T-helper 2 cell treated with Interferon-gamma antibody and Interleukin-4, amounts not matched to agents 5 μg/mL and 100 μg/mL, for 36 hours (primary cell): ENCODE data around the gene WFS1.
A peak's percentile ranks its signal among the peaks of the same experiment; 100 is the strongest.

Source experiments
- DNase-seq: peaks from one replicate; pipeline ENCODE4 v3.0.0; 2021; ENCODE audit warnings: low spot score
- H3K27ac Mint-ChIP-seq: one replicate; pipeline ENCODE4 v1.8.0; 2021; ENCODE audit warnings: mild to moderate bottlenecking, mixed read lengths
- H3K27me3 Mint-ChIP-seq: one replicate; pipeline ENCODE4 v1.8.0; 2021; ENCODE audit warnings: low read depth, mixed read lengths
- H3K36me3 Mint-ChIP-seq: one replicate; pipeline ENCODE4 v1.8.0; 2021; ENCODE audit warnings: low read depth, mixed read lengths
- H3K4me1 Mint-ChIP-seq: one replicate; pipeline ENCODE4 v1.8.0; 2021; ENCODE audit warnings: low read depth, mixed read lengths
- H3K4me3 Mint-ChIP-seq: one replicate; pipeline ENCODE4 v1.8.0; 2022; ENCODE audit warnings: mild to moderate bottlenecking, moderate library complexity, mixed read lengths
- H3K9me3 Mint-ChIP-seq: one replicate; pipeline ENCODE4 v1.8.0; 2021; ENCODE audit warnings: mixed read lengths

The WFS1 gene

DNA sequence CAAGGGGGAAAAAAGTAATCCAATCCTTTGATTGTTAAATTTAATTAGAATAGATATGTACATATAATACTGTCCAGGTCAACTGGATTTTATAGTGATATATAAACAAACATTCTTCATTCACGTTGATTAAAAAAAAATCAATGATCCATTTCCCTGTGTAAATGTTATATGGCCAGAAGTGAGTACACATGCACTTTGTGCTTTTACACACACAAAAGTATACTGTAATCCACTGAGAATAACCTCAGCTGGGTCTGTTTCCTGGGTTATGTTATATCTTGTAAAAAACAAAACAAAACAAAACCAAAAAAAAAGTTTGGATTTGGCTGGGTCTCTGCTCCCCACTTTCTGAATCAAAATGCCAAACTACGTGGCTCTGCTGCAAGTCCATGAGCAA, 51.7 kb downstream of the WFS1 start:
- no peak for DNase-seq
- Mint-ChIP-seq H3K4me3 (no peak overlapping the region), H3K36me3 (no peaks in the 10 kb centered on the region), H3K27me3 (peaks cover 19% of the 10 kb centered on the region), H3K9me3 (no peaks in the 10 kb centered on the region), H3K4me1 (peaks cover 4% of the 10 kb centered on the region), H3K27ac (no peak overlapping the region)

DNA sequence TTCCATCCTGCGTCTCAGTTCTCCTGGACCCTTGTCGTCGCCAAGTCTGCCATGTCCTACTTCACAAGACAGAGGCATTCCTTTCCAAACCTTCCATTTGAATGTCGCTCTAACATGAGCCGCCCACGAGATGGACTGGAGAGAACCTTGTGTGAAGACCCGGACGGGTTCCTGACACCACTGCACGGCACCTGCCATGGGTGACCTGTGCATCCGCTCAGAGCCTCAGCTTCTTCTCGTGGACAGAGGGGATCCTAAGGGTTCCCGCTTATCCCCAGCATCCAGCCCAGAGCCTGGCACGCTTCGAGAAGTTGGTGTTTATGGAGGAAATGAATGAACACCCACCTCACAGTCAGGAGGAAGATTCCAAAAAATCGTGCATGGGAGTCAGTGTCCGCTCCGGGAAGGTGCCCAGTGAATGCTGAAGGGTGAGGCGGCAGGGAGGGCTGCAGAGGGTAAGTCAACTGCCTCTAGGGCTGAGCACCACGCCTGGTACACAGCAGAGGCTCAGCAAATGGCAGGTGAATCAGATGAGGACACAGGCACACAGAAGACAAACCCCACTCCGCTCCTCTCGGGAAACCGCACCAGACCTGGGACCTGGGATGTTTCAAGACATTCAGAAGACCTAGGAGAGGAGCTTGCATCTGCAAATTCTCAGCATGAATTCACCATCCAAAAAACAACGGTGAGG, 52.6 kb downstream of the WFS1 start:
- no peak overlapping the region for H3K27ac Mint-ChIP-seq

DNA sequence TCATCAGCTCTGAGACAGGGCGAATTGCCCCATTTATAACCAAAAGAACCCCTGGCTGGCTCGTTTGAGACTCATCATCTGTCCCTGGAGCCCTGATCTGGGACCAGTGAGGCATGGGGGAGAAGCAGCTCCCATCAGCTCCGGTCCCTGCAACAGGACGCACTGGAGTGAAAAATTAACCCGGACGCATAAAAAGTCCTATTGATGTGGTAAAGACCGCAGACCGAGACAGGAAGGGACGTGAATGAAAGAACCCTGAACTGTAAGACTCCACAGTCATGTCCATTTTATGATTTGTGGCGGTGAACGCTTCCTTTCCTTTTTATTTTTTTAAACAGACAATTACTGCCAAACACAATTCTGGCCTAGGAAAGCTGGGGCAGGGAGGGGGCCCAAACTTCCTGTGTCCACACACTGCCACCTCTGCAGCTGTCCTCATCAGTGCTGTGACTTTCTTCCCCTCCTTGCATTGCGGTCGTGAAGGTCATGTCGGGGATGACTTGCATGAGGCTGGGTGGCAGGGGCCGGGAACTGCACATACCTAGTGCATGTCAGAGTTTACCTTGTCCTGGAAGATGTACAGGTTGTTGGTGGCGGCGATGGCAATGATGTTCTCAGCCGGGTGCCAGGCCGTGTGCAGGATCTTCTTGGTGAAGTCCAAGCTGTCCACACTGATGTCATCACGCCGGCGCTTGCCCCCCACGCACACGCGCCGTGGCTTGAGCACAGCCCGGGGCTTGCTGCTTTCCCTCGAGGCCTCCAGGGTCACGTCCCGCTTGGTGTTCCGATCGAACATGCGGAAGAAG, 53.3 kb downstream of the WFS1 start:
- no peak overlapping the region for H3K4me3 Mint-ChIP-seq
- peaks cover 4% of the 10 kb centered on the region for H3K4me1 Mint-ChIP-seq
- H3K27ac Mint-ChIP-seq = no peak overlapping the region
- H3K9me3 Mint-ChIP-seq = no peaks in the 10 kb centered on the region
- peaks cover 19% of the 10 kb centered on the region for H3K27me3 Mint-ChIP-seq
- DNase-seq = no peak
- H3K36me3 Mint-ChIP-seq = no peaks in the 10 kb centered on the region

More for the DNA sequence above, 52.6 kb downstream of the WFS1 start:
- no peak for DNase-seq
- no peak overlapping the region for H3K4me3 Mint-ChIP-seq
- no peaks in the 10 kb centered on the region for H3K9me3 Mint-ChIP-seq
- H3K4me1 Mint-ChIP-seq = peaks cover 4% of the 10 kb centered on the region
- H3K36me3 Mint-ChIP-seq = no peaks in the 10 kb centered on the region
- H3K27me3 Mint-ChIP-seq = peaks cover 19% of the 10 kb centered on the region

DNA sequence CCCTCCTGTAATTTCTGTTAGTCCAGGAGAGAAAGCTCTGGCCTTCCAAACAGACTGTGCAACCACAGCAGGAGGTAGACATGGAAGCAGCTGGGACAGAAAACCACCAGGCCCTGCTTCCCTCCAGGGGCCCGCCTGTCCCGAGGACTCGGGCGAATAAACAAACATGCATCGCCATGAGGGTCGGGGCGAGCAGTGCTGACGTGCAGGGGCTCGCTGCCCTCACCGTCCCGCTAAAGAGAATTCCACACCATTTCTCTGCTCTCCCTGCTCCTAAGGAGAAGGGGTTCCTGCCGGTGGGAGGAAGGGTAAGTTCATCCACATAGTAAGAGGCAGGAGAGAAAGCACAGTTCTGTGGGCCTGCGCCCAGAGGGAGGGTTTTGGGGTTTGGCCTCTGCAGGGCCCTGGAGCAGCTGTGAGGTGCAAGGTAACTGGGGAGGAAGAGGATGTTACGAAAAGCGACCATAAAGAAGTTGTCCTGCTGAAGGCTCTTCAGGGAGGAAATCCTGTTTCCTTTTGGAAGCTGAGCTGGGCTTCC, 54.9 kb downstream of the WFS1 start:
- Mint-ChIP-seq H3K27ac (no peak overlapping the region), H3K4me1 (peaks cover 4% of the 10 kb centered on the region), H3K27me3 (peaks cover 17% of the 10 kb centered on the region), H3K4me3 (no peak overlapping the region), H3K9me3 (no peaks in the 10 kb centered on the region), H3K36me3 (no peaks in the 10 kb centered on the region)
- DNase-seq = no peak

DNA sequence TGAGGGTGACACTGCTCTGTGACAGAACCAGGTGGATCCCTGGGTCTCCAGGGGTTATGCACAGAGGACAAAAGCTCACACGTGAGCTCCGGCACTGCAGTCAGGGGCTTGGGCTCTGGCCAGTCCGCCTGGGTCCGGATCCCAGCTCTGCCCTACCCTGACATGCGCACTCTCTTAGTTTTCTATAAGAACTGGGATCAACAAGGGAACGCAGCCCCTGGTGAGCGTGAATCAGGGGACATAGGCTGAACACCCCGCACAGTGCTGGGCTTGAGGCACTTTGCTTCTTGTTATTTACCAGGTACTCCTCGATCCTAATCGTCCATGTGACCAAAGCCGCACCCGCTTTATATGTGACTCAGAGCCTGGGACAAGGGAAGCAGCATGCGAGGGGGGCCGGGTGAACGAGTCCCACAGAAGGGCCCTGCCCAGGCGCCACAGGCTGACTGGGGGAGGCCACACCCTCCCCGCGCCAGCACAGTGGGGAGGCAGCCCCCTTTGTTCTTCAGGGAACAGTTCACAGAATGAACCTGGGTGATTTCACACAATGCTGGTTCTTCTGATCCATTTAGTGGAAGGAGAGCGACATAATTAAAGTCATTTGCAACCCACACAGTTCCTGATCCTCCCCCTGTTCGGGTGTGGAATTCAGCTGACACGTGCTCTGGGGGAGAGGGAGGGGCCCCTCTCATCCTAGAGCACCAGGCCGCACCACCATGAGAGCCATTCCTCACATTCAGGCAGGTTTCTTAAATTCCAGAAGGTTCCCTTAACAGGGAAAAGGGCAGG, 55.5 kb downstream of the WFS1 start:
- H3K9me3 Mint-ChIP-seq = no peaks in the 10 kb centered on the region
- H3K4me3 Mint-ChIP-seq = no peak overlapping the region
- DNase-seq = no peak
- peaks cover 17% of the 10 kb centered on the region for H3K27me3 Mint-ChIP-seq
- no peak overlapping the region for H3K27ac Mint-ChIP-seq
- peaks cover 4% of the 10 kb centered on the region for H3K4me1 Mint-ChIP-seq
- no peaks in the 10 kb centered on the region for H3K36me3 Mint-ChIP-seq

DNA sequence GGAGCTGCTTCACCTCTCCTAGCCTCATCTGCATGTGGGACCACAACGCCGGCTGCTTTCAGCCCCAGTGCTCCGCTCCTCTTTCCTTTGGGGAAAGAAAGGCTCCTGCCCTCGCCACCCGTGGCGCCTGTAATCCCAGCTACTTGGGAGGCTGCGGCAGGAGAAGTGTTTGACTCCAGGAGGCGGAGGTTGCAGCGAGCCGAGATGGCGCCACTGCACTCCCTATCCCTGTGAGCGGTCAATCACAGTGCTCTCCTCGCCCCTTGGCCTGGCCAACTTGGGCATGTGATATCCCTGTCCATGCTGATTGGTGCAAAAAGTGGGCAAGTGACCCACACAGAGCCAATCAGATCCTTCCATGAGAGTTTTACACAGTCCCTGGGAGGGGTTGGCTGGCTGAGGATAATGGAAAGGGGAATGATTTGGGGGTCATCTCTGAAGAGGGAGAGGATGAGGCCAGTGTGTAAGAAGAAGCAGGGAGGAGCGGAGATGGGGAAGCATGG, 56.2 kb downstream of the WFS1 start:
- peaks cover 4% of the 10 kb centered on the region for H3K4me1 Mint-ChIP-seq
- peaks cover 17% of the 10 kb centered on the region for H3K27me3 Mint-ChIP-seq
- H3K4me3 Mint-ChIP-seq = no peak overlapping the region
- H3K27ac Mint-ChIP-seq = no peak overlapping the region
- no peaks in the 10 kb centered on the region for H3K36me3 Mint-ChIP-seq
- no peak for DNase-seq
- no peaks in the 10 kb centered on the region for H3K9me3 Mint-ChIP-seq

DNA sequence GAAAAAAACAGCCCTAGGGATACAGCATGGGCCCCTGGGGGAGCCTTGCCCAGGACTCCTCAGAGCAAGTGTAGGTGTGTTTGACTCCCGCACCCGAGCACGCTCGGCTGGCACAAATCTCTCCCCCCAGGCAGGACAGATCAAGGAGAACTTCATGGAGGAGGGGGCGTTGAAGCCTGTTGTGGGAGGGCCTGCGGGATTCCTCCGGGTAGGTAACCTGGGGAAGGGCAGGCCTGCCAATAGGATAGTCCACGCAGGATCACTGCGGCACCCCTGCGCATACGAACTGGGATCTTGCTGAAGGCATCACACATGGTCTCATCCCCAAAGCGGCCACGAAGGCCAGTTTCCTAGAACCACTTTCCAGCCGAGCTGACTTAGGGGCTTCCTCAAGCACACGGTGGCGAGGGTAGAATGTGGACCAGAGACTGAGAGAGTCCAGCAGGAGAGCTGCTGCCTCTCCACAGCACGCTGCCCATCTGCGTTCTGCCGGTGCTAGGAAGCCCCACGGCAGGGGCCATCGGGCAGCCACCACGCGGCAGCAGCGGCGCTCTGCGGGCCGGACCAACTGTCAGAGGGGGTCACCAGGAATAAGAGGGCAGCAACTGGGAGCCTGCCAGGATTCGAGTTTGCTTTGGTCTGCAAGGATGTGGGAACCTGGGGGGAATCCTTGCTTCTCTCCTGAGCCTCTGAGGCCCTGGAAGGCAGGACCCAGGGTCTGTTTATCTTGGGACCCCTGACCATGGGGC, 56.8 kb downstream of the WFS1 start:
- Mint-ChIP-seq H3K27ac (no peak overlapping the region), H3K9me3 (no peaks in the 10 kb centered on the region), H3K27me3 (peaks cover 17% of the 10 kb centered on the region)

DNA sequence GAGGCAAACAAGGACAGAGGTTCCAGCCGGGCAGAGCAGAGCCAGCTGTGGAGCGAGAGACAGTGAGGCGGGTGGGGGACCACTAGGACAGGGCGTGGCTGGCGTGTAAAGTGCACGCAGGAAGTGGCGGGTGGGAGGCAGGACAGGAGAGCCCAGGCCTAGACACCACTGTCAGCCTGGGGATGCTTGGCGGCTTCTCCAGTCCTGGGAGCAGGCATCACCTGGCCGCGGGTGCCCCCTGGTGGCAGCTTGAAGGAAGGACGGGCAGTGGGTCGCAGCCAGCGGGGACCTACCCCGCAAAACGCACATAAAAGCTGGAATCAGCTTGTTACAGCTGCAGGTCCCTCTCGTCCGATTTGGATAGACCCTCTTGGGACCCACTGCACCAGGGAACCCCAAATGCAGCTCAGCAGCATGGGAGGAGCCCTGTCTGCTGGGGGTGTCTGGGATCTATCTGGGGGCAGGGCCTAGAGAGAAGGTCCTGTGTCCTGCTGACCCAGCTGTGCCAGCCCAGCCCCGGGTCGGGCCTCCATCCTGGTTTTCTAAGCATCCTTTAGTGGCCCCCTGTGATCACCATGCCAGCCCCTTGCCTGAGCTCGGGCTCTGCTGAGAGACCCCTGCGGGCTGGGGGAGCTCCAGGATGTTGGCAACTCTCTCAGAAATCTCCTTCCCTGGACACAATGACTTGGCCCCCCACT, 57.7 kb downstream of the WFS1 start:
- no peak overlapping the region for H3K27ac Mint-ChIP-seq
- no peak overlapping the region for H3K4me3 Mint-ChIP-seq
- peaks cover 4% of the 10 kb centered on the region for H3K4me1 Mint-ChIP-seq
- H3K9me3 Mint-ChIP-seq = no peaks in the 10 kb centered on the region
- peaks cover 17% of the 10 kb centered on the region for H3K27me3 Mint-ChIP-seq
- no peaks in the 10 kb centered on the region for H3K36me3 Mint-ChIP-seq
- peak; percentile 64 for DNase-seq

More for the DNA sequence above, 56.8 kb downstream of the WFS1 start:
- no peak for DNase-seq
- Mint-ChIP-seq H3K4me1 (peaks cover 4% of the 10 kb centered on the region), H3K4me3 (no peak overlapping the region), H3K36me3 (no peaks in the 10 kb centered on the region)

DNA sequence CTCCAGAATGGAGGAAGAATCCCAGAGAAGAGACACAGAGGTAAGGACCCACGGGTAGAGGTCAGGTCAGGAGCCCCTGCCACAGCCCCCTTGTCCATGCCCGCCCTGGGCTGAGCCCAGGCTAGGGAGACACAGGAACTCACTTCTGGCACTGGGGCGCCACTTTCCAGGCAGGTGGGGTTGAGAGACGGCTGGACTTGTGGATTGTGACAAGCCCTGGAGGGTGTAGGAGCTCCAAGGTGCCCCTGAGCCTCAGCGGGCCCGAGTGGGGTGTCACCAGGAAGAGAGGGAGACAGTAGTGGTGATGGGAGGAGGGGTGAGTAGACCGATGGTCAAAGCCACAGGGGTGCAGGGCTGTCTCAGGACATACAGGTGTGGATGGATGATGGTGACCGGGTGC, 58.9 kb downstream of the WFS1 start:
- no peak for DNase-seq
- H3K4me1 Mint-ChIP-seq = peaks cover 2% of the 10 kb centered on the region
- H3K36me3 Mint-ChIP-seq = no peaks in the 10 kb centered on the region
- H3K9me3 Mint-ChIP-seq = no peaks in the 10 kb centered on the region
- H3K4me3 Mint-ChIP-seq = no peak overlapping the region
- H3K27me3 Mint-ChIP-seq = peaks cover 15% of the 10 kb centered on the region
- no peak overlapping the region for H3K27ac Mint-ChIP-seq

DNA sequence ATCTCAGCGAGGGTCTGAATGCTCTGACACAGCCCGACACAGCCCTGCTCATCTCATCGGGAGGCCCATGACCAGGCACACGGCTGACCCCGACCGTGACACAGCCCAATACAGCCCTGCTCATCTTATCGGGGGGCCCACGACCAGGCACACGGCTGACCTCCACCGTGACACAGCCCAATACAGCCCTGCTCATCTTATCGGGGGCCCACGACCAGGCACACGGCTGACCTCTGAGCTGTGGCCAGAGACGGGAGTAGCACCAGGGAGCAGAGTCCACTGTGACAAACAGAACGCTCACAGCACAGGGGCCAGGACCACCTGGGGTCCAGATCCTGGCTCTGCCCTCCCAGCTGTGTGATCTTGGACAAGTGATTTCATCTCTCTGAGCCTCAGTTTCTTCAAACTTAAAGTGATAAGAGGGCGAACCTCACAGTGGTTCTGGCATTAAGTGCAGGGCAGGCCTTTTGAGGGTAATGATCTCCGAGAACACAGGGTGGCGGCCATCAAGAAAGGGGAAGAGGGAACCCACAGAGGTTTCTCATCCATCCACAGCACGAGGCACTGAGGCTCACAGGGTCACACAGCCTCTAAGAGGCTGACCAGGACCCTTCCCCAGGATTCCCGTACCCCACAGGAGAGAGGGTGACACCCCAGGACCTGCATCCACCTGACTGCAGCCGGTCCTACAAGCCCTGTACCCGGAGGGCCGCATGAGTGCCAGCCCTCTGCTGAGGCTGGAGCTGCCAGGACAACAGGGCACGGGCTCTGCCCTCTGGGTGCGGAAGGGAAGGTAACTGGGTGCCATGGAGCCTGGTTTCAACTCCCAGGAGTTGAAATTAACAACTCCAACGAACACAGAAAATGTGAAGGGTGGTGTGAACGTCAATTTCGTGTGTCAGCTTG, 60.1 kb downstream of the WFS1 start:
- Mint-ChIP-seq H3K27me3 (peaks cover 4% of the 10 kb centered on the region), H3K36me3 (no peaks in the 10 kb centered on the region), H3K9me3 (no peaks in the 10 kb centered on the region), H3K27ac (no peak overlapping the region), H3K4me3 (no peak overlapping the region), H3K4me1 (no peaks in the 10 kb centered on the region)
- DNase-seq = no peak

DNA sequence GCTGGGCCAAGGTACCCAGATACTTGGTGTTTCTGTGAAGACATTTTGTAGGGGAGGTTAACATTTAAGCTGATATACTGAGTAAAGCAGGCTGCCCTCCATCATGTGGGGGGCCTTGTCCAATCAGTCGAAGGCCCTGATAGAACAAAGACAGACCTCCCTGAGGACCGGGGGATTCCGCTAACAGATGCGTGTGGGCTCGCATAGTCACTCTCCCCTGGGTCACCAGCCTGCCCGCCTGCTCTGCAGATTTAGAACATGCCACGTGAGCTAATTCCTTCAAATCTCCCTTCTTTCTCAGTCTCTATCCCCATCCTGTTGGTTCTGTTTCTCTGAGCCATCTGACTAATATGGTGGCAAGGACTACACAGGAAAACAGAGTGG, 60.7 kb downstream of the WFS1 start:
- Mint-ChIP-seq H3K4me1 (no peaks in the 10 kb centered on the region), H3K9me3 (no peaks in the 10 kb centered on the region), H3K27ac (no peak overlapping the region), H3K27me3 (peaks cover 8% of the 10 kb centered on the region), H3K4me3 (no peak overlapping the region), H3K36me3 (no peaks in the 10 kb centered on the region)
- DNase-seq = no peak

DNA sequence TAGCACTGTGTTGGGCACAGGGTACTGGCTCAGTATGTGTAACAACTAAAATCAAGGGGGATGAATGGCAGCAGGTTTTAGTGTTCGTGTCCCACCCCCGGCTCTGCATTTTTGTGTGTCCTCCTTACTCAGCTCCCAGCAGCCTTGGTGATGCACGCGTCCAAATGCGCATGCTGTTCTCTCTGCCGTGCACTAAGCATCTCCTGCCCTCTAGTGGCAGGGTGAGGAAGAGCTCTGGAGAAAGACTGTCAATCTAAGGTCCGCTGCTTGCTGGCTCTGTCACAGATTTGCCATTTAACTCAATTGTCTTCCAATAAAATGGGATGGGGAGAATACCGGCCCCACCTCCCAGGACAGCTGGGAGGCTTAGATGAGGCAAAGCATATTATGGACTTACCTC, 61.4 kb downstream of the WFS1 start:
- no peak overlapping the region for H3K27ac Mint-ChIP-seq
- H3K36me3 Mint-ChIP-seq = no peaks in the 10 kb centered on the region
- H3K27me3 Mint-ChIP-seq = peaks cover 6% of the 10 kb centered on the region
- no peak for DNase-seq
- no peak overlapping the region for H3K4me3 Mint-ChIP-seq
- H3K4me1 Mint-ChIP-seq = no peaks in the 10 kb centered on the region
- H3K9me3 Mint-ChIP-seq = no peaks in the 10 kb centered on the region
